ENCODE results near the gene CDT1.
A peak's percentile ranks its signal among the peaks of the same experiment; 100 is the strongest.

CDT1 gene
- 0.97 to 3.9 reads per million in 2 donors for total RNA-seq

DNA sequence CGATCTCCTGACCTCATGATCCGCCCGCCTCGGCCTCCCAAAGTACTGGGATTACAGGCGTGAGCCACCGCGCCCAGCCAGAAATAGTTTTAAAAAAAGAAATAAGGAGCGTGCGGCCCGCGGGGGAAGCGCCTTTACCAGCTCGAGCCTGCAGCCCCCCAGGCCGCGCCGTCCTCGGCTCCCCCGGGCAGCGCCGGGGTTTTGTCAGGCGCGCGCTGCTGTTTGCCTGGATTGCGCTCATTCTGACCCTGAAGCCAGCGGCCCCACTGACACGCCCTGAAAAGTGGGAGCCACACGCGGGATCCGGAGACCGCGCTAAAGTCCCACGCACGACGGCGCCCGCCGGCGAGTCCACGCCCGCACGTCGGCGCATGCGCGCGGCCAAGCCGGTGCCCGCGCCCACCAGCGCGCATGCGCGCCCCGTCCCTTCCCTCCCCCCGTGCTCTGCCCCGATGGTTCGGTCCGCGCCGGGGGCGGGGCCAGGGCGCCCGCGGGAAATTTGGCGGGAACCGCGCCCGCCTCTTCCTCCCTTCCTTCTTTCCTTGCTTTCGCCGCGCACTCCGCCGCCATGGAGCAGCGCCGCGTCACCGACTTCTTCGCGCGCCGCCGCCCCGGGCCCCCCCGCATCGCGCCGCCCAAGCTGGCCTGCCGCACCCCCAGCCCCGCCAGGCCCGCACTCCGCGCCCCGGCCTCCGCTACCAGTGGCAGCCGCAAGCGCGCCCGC lies at the start of gene CDT1:
Gene CDT1 (plus strand): TSS at position 526 of the 724 bp plus-strand sequence. CDS start 43 bp downstream, at position 569.
- DNase-seq, result peak; percentile 76

DNA sequence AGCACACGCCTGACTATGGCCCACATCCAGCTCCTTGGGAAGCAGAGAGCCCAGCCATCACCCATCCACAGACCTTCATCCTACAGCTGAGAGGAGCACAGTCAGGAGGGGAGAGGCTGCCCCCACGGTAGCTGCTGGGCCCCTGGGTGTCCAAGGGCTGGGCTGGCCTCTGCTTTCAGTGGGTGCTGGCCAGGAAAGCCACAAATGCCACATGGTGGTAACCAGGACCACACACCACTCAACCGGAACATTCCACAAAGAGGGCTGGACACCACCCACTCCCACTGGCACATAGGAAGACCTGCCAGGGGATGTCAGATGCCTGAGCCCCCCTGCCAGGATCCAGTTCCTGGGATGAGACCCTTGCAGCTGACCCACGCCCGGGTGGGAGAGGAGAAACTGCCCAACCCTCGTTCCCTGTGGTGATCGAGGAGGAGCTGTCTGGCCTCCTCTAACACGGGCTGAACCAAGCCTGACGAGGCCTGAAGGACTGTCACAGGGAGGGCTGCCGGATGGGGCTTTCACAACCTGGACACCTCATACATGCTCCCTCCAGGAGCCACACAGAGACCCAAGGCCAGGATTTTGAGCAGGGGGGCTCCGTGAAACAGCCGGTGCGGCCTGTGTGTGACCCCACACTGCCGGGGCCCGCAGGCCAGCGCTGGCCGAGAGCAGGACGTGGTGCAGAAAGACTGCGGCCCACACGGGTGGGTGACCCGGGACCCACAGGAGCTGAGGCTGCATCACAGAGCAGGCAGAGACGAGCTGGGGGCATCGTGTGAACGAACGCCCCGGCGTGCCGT lies 49.3 kb upstream of the CDT1 start:
- no peak for DNase-seq

DNA sequence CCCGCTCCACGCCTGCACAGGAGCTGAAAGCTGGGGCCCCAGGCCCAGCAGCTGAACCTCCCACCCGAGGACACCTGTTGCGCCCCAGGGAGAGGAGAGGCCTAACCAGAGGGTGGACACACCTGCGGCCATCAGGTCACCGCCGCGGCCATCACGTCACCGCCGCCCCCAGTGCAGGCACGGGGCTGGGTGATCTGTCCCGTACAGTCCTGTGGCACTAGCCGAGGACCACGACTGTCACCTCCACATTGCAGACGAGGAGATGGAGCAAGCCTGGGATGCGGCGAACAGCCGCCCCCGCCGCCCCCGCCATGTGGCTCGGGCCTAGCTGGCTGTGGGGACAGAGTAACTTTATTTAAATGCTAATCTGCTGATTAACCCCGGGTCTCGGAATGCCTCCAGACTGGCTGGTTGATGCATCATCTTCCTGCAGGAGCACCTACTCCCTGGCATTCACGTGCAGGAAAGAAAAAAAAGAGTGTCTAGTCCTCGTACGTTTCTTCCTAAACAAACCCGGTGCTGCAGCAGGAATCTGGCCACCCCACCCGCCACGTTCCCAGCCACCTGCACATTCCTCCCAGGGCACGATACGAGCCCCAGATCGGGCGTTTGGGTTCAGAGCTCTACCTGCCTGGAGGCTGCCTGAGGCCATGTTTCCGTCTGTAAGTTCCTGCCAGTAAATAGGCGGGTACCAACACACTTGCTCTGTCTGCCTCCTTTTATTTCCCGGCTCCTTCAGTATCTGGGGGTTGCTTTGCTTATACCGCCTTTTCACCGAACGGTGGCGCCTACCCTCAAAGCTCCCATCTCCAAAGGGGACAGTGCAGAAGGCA lies 48.5 kb upstream of the CDT1 start:
- DNase-seq, result no peak

DNA sequence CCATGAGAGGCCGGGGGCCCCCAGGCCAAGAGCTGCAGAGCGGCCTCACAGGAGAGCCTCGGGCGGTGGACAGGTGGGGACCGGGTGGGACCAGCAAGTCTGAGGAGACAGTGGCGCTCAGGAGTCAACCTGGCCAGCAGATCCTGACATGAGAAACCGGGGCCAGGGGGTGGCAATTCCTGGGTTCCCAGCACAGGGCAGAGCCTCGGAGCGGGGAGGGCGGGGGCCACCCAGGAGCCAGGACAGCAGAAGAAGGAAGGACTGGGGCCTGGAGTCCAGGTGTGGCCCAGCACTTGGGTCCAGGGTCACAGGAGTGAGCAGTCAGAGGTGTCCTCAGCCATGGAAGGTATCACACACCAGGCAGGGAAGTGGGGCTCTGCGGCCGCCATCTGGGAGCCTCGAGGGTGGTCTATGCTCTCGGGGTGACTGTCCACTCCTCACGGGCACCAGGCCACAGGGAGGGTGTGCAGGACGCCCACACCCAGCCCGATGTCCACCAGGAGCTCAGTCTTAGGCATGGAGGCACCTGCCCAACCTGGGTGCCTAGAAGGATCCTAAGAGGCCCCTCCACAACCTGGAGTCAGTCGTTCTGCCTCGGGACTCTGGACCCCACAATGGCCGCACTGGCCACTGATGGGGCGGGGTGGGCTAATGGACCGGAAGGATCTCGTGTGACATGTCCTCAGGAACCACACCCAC lies 47.7 kb upstream of the CDT1 start:
- no peak for DNase-seq

DNA sequence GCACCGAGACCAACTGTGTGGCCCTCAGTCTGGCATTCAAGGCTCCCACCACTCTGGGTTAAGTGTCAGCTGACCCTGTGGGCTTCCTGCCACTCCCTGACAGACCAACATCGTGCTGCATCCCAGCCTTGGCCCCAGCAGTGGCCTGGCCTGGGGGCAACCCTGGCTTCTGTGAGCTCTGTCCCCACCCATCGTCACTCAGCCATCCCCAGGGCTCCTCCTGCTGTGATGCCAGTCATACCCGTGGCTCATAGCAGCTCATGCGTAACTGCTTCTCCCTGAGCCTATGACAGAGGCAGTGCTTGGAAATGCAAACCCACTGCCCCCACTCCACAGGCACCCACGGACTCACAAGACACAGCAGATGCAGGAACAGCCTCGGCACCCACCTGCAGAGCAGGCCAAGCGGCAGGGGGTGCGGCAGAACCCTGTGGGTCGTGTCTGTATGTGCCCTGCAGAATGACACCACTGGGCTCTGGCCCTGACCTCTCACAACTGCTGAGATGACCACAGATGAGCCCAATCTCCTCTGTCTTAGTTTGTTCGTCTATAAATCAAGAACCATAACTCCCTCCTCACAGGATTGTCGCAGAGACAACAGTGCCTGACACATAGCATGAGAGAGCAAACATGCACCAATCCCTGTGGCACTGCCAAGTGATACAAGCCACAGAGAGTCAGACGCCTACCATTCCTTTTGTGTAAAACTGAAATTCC lies 45.2 kb upstream of the CDT1 start:
- no peak for DNase-seq

DNA sequence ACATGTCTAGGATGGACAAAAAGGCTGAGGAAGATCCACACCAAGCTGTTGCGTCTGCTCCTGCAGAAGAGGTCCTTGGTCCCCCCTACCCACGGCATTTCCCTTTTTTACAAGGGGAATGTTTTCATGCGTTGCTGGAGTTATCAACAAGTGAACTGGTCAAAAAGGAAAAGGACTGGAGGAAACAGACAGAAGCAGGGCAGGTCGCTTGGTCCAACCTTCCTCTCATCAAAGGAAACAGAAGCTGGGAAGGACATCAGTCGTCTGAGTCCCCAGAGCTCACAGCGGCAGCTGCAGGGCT lies 44.7 kb upstream of the CDT1 start:
- DNase-seq, result no peak

DNA sequence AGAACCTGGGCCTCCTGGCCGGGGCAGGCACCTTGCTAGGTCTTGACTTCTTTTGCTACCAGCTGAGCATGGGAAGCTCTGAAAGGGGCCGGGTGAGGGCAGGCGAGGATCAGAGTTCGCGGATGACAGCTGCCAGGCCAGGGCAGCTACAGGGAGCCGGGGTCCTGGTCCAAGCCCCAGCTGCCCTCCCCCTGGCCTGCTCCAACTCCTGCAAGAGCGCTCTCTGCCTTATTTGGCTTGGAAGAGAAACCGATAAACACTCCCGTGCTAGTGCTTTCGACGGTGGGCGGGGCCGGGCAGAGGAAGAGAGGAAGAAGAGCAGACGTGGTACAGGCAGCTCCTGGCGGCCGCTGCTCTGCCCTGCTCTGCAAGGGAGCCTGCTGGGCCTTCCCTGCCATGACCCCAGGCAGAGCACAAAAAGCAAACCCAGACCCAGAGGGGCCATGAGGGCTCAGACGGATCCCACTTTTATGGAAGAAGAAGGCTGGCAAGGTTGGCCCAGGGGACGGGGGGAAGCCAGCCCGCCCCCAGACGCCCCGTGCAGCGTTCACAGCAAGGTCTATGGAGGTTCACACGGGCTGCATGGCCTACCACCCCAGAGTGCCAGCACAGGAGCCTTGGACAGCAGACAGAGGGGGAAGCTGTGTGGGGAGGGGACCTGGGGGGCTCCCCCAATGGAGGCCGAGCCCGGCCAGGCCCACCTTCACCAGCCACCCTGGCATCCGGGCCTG lies 44.2 kb upstream of the CDT1 start:
- no peak for DNase-seq

DNA sequence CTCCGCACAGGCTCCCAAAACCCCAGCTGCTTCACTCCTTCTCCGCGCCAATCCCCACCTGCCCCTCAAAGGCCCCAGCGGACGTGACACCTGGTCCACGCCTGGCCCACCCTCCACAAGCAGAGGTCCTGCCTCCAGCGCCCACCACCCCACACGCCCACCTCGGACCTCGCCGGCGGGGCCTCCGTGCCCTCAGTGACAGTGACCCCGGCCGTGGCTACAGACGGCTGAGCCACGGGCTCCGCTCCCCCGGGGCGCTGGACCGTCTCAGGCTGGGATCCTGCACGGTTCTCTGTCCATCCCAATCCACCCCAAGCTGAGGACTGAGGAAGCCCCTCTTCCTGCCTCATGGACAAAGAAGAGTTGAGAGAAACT lies 43.6 kb upstream of the CDT1 start:
- no peak for DNase-seq

DNA sequence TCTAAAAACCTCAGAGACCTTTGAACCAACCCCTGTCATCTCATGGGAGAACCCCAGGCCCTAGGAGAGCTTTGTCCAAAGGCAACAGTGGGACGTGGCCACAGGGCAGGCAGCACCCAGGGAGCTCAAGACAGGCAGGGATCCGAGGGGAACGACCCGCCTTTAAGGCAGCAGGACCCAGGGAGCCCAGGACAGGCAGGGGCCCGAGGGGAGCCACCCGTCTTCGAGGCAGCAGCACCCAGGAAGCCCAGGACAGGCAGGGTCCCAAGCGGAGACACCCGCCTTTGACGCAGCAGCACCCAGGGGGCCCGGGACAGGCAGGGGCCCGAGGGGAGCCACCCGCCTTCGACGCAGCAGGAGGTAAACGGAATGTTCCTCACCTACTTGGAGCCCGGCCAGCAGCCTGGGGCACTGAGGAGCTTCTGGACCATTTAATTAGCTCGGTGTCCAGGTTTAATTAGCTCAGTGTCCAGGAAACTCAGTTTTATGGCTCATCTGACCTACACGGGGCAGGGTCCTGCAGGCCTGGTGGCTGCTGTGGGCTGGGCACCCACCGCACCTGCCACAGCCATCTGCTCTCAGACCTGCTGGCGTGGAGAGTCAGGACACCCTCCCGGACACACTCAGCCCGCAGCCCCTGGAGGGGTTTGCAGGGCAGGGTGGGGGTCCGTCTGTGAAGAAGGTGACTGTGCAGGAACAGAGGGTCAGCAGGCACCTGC lies 43.0 kb upstream of the CDT1 start:
- no peak for DNase-seq

DNA sequence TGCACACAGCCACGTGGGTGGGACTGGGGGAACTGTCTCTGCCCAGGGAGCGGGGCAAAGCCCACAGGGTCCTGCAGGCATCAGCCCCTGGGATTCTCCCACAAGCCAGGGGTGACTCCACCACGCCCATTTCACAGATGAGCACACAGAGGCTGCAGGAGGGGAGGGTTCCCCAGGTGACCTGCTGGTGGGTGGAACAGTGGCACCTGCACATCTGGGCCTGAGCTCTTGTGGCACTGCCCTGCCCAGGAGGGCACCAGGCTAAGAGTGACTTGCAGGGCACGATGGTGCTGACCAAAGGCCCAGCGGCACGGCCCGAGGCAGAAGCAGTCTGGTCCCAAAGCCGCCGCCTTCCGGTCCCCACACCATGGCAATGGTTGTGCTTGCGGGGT lies 42.5 kb upstream of the CDT1 start:
- DNase-seq, result no peak

DNA sequence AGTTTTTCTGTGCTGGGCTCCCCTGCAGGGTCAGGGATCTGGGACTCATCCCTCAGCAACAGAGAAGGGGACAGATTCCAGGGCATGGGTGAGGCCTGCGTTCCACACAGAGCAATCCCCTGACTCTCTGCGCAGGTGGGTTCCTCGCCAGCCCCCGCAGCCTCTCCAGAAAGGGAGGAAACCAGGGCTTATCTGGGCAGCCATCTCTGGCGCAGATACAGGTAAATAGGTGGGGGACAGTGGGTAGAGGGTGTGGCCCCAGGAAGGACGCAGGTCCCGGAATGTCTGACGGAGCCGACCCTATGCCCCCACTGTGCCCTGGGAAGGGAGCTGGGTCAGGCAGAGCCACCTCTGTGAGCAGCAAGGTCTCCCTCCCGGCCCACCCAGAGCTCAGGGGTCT lies 41.8 kb upstream of the CDT1 start:
- DNase-seq, result no peak

DNA sequence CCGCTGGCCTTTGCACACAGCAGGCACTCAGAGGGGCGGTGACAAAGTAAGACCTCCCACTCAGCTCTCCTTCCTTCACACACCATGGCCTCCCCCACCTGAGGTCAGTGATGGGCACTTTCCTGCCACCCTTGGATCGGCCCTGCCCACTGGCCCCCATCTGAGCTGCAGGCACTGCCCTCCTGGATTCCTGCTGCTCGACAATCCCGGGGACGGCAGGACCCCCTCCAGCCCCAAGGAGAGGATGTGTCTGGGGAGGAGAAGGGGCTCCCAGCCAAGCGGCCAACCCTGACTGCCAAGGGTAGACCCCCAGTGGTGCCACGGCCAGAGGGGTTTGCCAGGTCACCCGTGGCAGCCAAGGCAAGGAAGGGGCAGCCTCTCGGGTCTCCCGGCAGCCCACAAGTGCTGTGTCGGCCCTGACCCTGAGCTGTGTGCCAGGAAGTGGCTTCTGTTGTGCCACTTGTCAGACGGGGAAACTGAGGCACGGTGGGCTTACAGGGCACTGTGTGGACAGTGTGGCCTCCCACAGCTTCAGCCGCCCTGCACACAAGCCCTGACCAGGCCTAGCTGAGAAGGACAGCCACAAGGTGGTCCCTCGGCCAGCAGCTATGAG lies 41.2 kb upstream of the CDT1 start:
- DNase-seq, result no peak

DNA sequence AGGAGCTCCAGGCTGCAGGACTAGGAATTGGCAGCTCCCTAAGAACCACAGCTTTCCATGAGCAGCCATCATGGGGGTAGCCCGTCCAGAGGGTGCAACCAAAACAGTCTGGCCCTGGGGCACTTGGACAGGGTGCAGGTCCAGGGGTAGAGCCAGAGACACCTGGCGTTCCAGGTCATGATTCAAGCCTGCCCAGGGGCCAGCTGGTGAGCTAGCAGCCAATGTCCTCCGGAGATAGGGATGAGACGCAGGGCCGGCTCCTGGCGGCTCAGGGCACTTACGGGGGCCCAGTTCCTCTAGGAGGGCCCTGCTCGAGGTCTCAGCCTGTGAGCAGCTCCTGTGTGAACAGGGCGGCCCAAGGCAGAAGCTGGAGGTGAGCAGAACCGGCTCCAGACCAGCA lies 40.6 kb upstream of the CDT1 start:
- no peak for DNase-seq

DNA sequence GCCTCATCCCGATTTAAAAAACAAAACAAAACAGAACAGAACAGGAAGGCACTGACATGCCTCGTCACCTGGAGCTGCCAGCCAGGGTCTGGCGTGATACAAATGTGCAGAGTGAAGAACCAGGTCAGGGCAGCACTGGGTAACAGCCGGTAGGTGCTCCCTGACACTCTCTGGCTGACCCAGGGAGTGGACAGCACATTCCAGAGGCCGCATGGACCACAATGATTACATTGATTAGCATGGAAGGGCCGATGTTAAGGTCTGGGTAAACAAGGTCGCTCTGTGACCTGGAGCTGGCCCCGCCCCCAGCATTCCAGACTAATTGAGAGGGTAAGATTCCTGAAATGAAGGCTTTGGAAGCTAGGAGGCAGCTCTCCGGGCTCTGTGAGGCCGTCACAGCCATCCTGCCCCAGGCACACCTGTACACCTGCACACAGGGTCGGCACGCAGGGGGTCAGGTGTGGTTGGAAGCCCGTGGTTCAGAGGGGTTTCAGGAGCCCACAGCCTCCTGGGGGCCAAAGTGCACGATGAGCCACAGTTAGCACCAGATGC lies 40.0 kb upstream of the CDT1 start:
- no peak for DNase-seq

DNA sequence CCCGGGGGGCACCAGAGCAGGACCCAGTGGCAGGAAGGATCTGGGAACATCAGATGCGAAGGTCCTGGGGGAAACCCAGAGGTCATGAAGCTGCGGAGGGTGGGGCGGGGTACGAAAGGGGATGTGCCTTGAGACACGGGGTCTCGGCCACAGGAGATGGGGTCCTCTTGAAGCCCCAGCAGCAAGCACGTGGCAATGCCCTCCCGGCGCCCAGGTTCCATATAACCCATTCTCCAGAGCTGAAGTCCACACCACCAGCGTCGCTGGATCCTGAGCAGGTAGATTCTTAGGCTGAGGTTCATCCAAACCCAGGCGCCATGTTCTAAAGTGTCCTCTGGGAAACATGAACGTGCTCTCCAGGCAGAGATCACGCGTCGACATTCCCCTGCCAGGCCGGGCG lies 39.5 kb upstream of the CDT1 start:
- DNase-seq, result no peak

DNA sequence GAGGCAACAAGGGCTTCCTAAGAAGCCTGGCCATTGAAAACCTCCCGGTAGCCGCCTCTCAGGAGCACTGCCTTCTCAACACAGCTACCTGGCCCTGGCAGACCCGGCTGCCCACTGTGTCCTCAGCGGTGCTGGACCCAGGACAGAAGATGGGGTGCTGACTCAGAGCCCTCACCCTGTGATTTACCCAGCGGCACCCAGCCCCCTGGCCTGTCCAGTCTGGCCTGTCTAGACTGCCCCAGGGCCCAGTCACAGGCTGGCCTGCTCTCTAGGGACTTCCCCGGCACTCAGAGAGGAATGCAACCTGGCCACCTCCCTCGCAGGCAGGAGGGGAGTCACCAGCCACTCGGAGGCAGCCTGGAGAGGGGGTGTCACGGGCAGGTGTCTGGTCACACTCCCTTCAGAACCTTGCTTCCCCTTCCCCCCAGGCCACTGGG lies 38.7 kb upstream of the CDT1 start:
- no peak for DNase-seq

DNA sequence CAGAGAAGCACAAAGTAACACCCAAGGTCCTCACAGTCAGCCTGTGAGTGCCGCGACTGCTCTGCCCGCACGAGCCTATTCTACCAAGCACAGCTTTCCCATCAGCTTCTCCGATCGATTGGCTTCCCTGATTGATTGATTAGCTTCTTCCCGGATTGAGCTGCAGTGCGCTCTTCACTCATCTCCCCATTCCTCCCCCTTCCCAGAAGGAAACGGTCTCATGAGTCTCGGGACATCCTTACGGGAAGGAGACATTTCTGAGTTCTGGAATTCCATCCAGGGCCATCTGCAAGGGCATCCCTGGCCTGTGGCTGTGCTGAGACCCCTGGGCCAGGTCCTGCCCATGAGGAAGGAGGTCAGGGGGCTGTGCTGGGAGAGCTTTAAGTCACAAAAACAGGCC lies 36.6 kb upstream of the CDT1 start:
- no peak for DNase-seq

DNA sequence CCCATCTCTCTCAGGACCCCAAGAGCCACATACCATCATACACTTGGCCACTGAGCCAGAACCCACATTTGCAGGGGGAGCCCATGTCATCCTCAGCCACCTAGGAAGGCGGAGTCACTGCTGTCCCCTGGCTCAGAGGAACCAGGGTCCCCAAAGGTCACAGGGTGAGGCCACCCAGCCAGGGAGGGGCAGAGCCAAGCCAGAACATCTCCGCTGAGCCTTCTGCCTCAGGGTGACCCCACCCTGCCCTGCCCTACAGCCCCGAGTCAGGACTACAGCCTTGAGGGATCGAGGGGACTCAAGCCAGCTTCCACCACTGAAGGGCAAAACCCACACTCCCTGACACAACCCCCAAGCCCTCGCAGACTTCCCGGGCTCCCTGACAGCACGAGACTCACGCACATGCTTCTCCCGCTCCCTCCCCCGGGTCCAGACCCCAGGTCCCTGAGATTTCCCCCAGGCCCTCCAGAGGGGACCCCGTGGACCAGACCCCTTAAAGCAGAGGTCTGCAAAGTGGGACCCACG lies 36.0 kb upstream of the CDT1 start:
- DNase-seq, result no peak

DNA sequence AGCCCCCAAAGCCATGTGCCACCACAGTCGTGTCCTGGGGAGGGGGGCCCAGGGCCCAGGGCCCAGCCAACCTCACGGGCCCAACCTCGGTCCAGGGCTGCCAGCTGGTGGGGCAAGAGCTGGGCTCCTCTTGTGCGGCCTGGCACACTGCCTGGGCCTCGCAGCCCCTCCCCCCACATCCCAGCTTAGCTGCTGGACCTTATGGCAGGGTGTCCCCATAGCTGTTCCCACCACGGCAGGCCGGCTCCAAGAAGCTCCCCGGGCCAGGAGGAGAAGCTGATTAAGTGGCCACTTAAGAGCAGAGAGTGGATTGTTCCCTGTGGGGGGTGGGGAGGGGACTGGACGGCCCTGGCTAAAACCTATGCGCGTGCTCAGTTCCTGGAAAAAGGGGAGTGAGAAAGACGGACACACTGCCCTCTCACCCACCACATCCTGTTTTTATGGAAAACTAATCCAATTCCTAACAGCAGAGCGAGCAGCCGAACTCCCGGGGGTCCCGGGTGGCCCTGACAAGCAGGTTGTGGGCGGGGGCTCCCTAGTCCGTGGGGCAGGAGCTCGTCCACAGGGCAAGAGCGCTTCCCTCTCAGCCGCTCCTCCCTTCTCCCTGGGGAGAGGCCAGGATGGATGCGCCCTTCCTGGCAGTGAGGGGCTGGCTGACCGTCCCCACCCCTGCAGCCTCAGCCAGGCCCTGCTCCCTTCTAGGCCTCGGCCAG lies 35.4 kb upstream of the CDT1 start:
- DNase-seq, result no peak

All from activated gamma-delta T cell (primary cell).